Anterior cingulate cortex (tissue), 58 donors: ENCODE results near the gene TRPM7.
A peak's percentile ranks its signal among the peaks of the same experiment; 100 is the strongest.
"Not testable (repeated sequence)": the region's sequence is repeated elsewhere in the genome, so short reads cannot be mapped to it uniquely, and the experiment has no call there.

Experiments
- DNase-seq, 58 donors: peaks; one replicate each; lab custom pipeline; 2025; lab: John Stamatoyannopoulos, UW

The TRPM7 gene

GRCh38 chr15:50686469-50687301, at the start of gene TRPM7:
TSS of gene TRPM7 (minus strand) at chr15:50686797. CDS start at chr15:50686533, 264 bp downstream.
- DNase-seq: peak in 57 of 58 donors; percentile 44 to 91 (median 80)

- peak in 1 of 58 donors; percentile 1 for DNase-seq
These were observed 48.6 kb upstream of the TRPM7 start for GRCh38 chr15:50735156-50735555.

- no peak for DNase-seq
These were observed 39.7 kb upstream of the TRPM7 start for GRCh38 chr15:50726315-50726714.

GRCh38 chr15:50718700-50719125, 32.1 kb upstream of the TRPM7 start:
- no peak for DNase-seq

GRCh38 chr15:50712018-50712417, 25.4 kb upstream of the TRPM7 start:
- DNase-seq: no peak

GRCh38 chr15:50710585-50710984, 24.0 kb upstream of the TRPM7 start:
- no peak for DNase-seq

GRCh38 chr15:50707878-50708427, 21.4 kb upstream of the TRPM7 start:
- no peak for DNase-seq

- no peak for DNase-seq
These were observed 16.3 kb upstream of the TRPM7 start for GRCh38 chr15:50702762-50703334.

- DNase-seq: no peak
These were observed 11.5 kb upstream of the TRPM7 start for GRCh38 chr15:50698101-50698500.

GRCh38 chr15:50697109-50697797, 10.7 kb upstream of the TRPM7 start:
- no peak for DNase-seq

- DNase-seq: not testable (repeated sequence)
These were observed 8.1 kb upstream of the TRPM7 start for GRCh38 chr15:50694634-50695165.

- no peak for DNase-seq
These were observed 805 bp upstream of the TRPM7 start for GRCh38 chr15:50687302-50687902.

- peak in 30 of 58 donors; percentile 21 to 79 (median 54) for DNase-seq
These were observed 575 bp downstream of the TRPM7 start for GRCh38 chr15:50685976-50686468.

GRCh38 chr15:50685191-50685975, 1.2 kb downstream of the TRPM7 start:
- DNase-seq: no peak

- no peak for DNase-seq
These were observed 5.1 kb downstream of the TRPM7 start for GRCh38 chr15:50681467-50681866.

GRCh38 chr15:50676799-50677483, 9.7 kb downstream of the TRPM7 start:
- no peak for DNase-seq

- no peak for DNase-seq
These were observed 11.0 kb downstream of the TRPM7 start for GRCh38 chr15:50675535-50676144.

GRCh38 chr15:50670115-50670514, 16.5 kb downstream of the TRPM7 start:
- DNase-seq: no peak
